ENCODE measurements around the gene MEX3B.

DNA sequence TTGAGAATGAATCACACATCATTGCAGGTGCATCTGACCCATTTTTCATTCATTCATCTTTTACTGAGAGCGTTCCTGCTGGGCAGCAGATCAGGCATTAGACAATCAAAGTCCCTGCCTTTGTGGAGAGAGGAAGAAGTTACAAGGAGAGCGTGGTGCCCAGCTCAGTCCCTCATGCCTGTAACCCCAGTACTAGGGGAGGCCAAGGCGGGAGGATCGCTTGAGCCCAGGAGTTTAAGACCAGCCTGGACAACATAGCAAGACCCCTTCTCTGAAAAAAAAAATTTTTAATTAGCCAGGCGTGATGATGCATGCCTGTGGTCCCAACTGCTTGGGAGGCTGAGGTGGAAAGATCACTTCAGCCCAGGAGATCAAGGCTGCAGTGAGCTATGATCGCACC lies 35.0 kb upstream of the MEX3B start:
- TF ChIP-seq, protein P1, sequence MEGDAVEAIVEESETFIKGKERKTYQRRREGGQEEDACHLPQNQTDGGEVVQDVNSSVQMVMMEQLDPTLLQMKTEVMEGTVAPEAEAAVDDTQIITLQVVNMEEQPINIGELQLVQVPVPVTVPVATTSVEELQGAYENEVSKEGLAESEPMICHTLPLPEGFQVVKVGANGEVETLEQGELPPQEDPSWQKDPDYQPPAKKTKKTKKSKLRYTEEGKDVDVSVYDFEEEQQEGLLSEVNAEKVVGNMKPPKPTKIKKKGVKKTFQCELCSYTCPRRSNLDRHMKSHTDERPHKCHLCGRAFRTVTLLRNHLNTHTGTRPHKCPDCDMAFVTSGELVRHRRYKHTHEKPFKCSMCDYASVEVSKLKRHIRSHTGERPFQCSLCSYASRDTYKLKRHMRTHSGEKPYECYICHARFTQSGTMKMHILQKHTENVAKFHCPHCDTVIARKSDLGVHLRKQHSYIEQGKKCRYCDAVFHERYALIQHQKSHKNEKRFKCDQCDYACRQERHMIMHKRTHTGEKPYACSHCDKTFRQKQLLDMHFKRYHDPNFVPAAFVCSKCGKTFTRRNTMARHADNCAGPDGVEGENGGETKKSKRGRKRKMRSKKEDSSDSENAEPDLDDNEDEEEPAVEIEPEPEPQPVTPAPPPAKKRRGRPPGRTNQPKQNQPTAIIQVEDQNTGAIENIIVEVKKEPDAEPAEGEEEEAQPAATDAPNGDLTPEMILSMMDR (IDR thresholded peaks at IDR 0.05) = no peak
- no peak for TF ChIP-seq POLR2A (IDR thresholded peaks at IDR 0.05)
